ENCODE measurements around the gene C1orf210. TPM values are rescaled to one million over a fixed set of nuclear protein-coding genes. Genes with fewer than 3 reads are reported as not detected.

C1orf210 gene
- total and polyA plus RNA-seq, 2 experiments from 2014 or later: 32.3 to 47.4 TPM

GRCh38 chr1:43238991-43239469 is 46.4 kb downstream of the C1orf210 start:
- H3K36me3 ChIP-seq (replicated peaks; ENCODE audit: insufficient read depth, low read depth): no peaks in the 10 kb centered on the region
- no peak overlapping the region for H3K27ac ChIP-seq
- no peak overlapping the region for H2AFZ ChIP-seq
- no peaks in the 10 kb centered on the region for H4K20me1 ChIP-seq (ENCODE audit: insufficient read depth, poor library complexity, severe bottlenecking)
- H3K27me3 ChIP-seq: no peaks in the 10 kb centered on the region
- WGBS (ENCODE audit: low lambda C conversion rate, missing lambda C conversion rate): 92% methylated on average over 3 of the region's 3 CpGs
- no peaks in the 10 kb centered on the region for H3K9me2 ChIP-seq (replicated peaks; ENCODE audit: insufficient read depth)
- H3K79me2 ChIP-seq: no peaks in the 10 kb centered on the region
- H3K4me2 ChIP-seq: no peak overlapping the region
- H3K4me3 ChIP-seq: no peak overlapping the region
- no peaks in the 10 kb centered on the region for H3K4me1 ChIP-seq (ENCODE audit: insufficient read depth)
- H3K9me3 ChIP-seq (ENCODE audit: low read depth): no peaks in the 10 kb centered on the region
- no peak for DNase-seq (ENCODE audit: low spot score)
- TF ChIP-seq, protein P1, sequence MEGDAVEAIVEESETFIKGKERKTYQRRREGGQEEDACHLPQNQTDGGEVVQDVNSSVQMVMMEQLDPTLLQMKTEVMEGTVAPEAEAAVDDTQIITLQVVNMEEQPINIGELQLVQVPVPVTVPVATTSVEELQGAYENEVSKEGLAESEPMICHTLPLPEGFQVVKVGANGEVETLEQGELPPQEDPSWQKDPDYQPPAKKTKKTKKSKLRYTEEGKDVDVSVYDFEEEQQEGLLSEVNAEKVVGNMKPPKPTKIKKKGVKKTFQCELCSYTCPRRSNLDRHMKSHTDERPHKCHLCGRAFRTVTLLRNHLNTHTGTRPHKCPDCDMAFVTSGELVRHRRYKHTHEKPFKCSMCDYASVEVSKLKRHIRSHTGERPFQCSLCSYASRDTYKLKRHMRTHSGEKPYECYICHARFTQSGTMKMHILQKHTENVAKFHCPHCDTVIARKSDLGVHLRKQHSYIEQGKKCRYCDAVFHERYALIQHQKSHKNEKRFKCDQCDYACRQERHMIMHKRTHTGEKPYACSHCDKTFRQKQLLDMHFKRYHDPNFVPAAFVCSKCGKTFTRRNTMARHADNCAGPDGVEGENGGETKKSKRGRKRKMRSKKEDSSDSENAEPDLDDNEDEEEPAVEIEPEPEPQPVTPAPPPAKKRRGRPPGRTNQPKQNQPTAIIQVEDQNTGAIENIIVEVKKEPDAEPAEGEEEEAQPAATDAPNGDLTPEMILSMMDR (IDR thresholded peaks at IDR 0.05; ENCODE audit: poor library complexity): no peak

DNA sequence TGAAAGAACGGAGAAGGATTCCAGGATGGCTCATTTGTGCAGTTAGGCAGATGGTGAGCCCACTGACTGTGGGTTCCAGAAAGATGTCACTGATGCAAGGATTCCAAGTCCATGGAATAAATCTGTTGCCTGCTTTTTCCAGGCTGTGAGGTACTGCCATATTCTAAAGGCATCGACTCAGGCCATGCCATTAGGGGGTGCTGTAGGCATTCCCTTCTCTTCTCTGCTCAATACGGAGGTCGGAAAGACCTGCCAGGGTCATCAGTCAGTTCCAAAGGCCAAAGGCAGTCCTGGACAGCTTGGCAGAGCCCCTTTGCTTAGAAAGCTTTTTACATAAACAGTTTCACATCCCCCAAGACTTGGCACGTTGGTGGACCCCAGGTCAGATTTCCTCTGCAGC is 47.3 kb downstream of the C1orf210 start:
- no peak overlapping the region for H2AFZ ChIP-seq
- TF ChIP-seq, protein P1 (IDR thresholded peaks at IDR 0.05; ENCODE audit: poor library complexity): peak; percentile 70
- TF ChIP-seq EZH2 (IDR thresholded peaks at IDR 0.05; ENCODE audit: borderline replicate concordance): no peak
- DNase-seq (ENCODE audit: low spot score): peak; percentile 82

DNA sequence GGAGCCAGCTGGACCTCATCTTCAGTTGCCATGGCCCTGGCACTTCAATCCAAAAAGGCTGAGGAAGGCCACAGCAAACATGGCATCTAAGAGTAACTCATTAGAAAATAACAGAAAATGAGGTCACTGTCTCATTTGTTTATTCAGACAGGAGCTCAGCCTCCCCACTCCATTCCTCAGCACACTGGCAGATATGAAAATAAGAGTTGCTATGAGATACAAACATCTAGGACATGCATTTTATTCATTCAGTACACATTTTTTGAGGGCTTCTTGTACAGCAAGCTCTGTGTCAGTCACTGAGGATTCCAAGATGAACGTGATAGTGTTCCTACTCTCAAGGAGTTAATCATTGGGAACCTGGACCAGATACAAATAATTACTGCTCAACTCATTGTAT is 48.3 kb downstream of the C1orf210 start:
- no peak overlapping the region for H3K27ac ChIP-seq
- DNase-seq (ENCODE audit: low spot score): no peak
- WGBS (ENCODE audit: low lambda C conversion rate, missing lambda C conversion rate): 79% methylated on average over 1 of the region's 1 CpG
- no peak overlapping the region for H3K4me3 ChIP-seq
- H3K4me1 ChIP-seq (ENCODE audit: insufficient read depth): no peaks in the 10 kb centered on the region
- H3K9me3 ChIP-seq (ENCODE audit: low read depth): no peaks in the 10 kb centered on the region
- TF ChIP-seq EZH2 (IDR thresholded peaks at IDR 0.05; ENCODE audit: borderline replicate concordance): no peak
- no peak for TF ChIP-seq EZH2phosphoT487 (IDR thresholded peaks at IDR 0.05; ENCODE audit: low read depth, severe bottlenecking, unreplicated experiment)
- TF ChIP-seq, protein P1 (IDR thresholded peaks at IDR 0.05; ENCODE audit: poor library complexity): no peak
- no peaks in the 10 kb centered on the region for H3K27me3 ChIP-seq
- no peaks in the 10 kb centered on the region for H4K20me1 ChIP-seq (ENCODE audit: insufficient read depth, poor library complexity, severe bottlenecking)
- H2AFZ ChIP-seq: no peak overlapping the region
- no peaks in the 10 kb centered on the region for H3K9me2 ChIP-seq (replicated peaks; ENCODE audit: insufficient read depth)
- H3K4me2 ChIP-seq: no peak overlapping the region
- no peaks in the 10 kb centered on the region for H3K36me3 ChIP-seq (replicated peaks; ENCODE audit: insufficient read depth, low read depth)
- H3K79me2 ChIP-seq: no peaks in the 10 kb centered on the region

More for the DNA sequence above, 47.3 kb downstream of the C1orf210 start:
- WGBS (ENCODE audit: low lambda C conversion rate, missing lambda C conversion rate): 2% methylated on average over 5 of the region's 5 CpGs
- no peak overlapping the region for H3K4me3 ChIP-seq
- no peaks in the 10 kb centered on the region for H3K27me3 ChIP-seq
- no peak overlapping the region for H3K4me2 ChIP-seq
- no peak overlapping the region for H3K27ac ChIP-seq
- H3K36me3 ChIP-seq (replicated peaks; ENCODE audit: insufficient read depth, low read depth): no peaks in the 10 kb centered on the region
- no peaks in the 10 kb centered on the region for H4K20me1 ChIP-seq (ENCODE audit: insufficient read depth, poor library complexity, severe bottlenecking)
- no peaks in the 10 kb centered on the region for H3K79me2 ChIP-seq
- no peaks in the 10 kb centered on the region for H3K4me1 ChIP-seq (ENCODE audit: insufficient read depth)
- H3K9me3 ChIP-seq (ENCODE audit: low read depth): no peaks in the 10 kb centered on the region
- H3K9me2 ChIP-seq (replicated peaks; ENCODE audit: insufficient read depth): no peaks in the 10 kb centered on the region
